ENCODE results near the gene GSTM2. TPM values are rescaled to one million over a fixed set of nuclear protein-coding genes. Genes with fewer than 3 reads are reported as not detected.

GSTM2 gene
- polyA plus RNA-seq, 2 donors: 52.0 to 130 TPM

GRCh38 chr1:109719337-109719837, 51.5 kb downstream of the GSTM2 start:
- Histone ChIP-seq H3K4me3 (ENCODE audit: low read depth in 1 of 2, low read length in 2 of 2) (no peak overlapping the region), H3K27ac (ENCODE audit: low read depth in 2 of 2, low read length in 1 of 2) (no peak overlapping the region), H3K4me1 (ENCODE audit: control insufficient read depth in 2 of 2, insufficient read depth in 2 of 2, low read length in 1 of 2) (peaks cover 0 to 15% of the 10 kb centered on the region in 2 donors), H3K9me3 (ENCODE audit: control insufficient read depth in 2 of 2, insufficient read depth in 1 of 2, low read depth in 1 of 2, low read length in 1 of 2) (no peaks in the 10 kb centered on the region), H3K36me3 (ENCODE audit: control insufficient read depth in 2 of 2, insufficient read depth in 2 of 2, low read length in 1 of 2) (no peaks in the 10 kb centered on the region), H3K27me3 (ENCODE audit: control insufficient read depth in 1 of 2, insufficient read depth in 2 of 2, low read length in 2 of 2) (no peaks in the 10 kb centered on the region)
- WGBS, 2 donors: 60 to 67% methylated on average over 5 of the region's 5 CpGs

- H3K4me1 ChIP-seq (ENCODE audit: control insufficient read depth in 2 of 2, insufficient read depth in 2 of 2, low read length in 1 of 2): peaks cover 0 to 15% of the 10 kb centered on the region in 2 donors
- WGBS, 2 donors: 88 to 93% methylated on average over 5 of the region's 5 CpGs
- H3K27ac ChIP-seq (ENCODE audit: low read depth in 2 of 2, low read length in 1 of 2): no peak overlapping the region
- H3K9me3 ChIP-seq (ENCODE audit: control insufficient read depth in 2 of 2, insufficient read depth in 1 of 2, low read depth in 1 of 2, low read length in 1 of 2): no peaks in the 10 kb centered on the region
- H3K27me3 ChIP-seq (ENCODE audit: control insufficient read depth in 1 of 2, insufficient read depth in 2 of 2, low read length in 2 of 2): no peaks in the 10 kb centered on the region
- no peaks in the 10 kb centered on the region for H3K36me3 ChIP-seq (ENCODE audit: control insufficient read depth in 2 of 2, insufficient read depth in 2 of 2, low read length in 1 of 2)
- no peak overlapping the region for H3K4me3 ChIP-seq (ENCODE audit: low read depth in 1 of 2, low read length in 2 of 2)
These were observed 53.2 kb downstream of the GSTM2 start for GRCh38 chr1:109721042-109721441.

GRCh38 chr1:109721971-109722370, 54.1 kb downstream of the GSTM2 start:
- Histone ChIP-seq H3K27me3 (ENCODE audit: control insufficient read depth in 1 of 2, insufficient read depth in 2 of 2, low read length in 2 of 2) (no peaks in the 10 kb centered on the region), H3K9me3 (ENCODE audit: control insufficient read depth in 2 of 2, insufficient read depth in 1 of 2, low read depth in 1 of 2, low read length in 1 of 2) (no peaks in the 10 kb centered on the region), H3K4me1 (ENCODE audit: control insufficient read depth in 2 of 2, insufficient read depth in 2 of 2, low read length in 1 of 2) (peaks cover 0 to 10% of the 10 kb centered on the region in 2 donors), H3K4me3 (ENCODE audit: low read depth in 1 of 2, low read length in 2 of 2) (no peak overlapping the region), H3K36me3 (ENCODE audit: control insufficient read depth in 2 of 2, insufficient read depth in 2 of 2, low read length in 1 of 2) (no peaks in the 10 kb centered on the region), H3K27ac (ENCODE audit: low read depth in 2 of 2, low read length in 1 of 2) (no peak overlapping the region)
- 97% methylated on average over 1 of the region's 1 CpG for WGBS, 2 donors

- no peaks in the 10 kb centered on the region for H3K4me1 ChIP-seq (ENCODE audit: control insufficient read depth in 2 of 2, insufficient read depth in 2 of 2, low read length in 1 of 2)
These were observed 55.2 kb downstream of the GSTM2 start for GRCh38 chr1:109722908-109723691.

More at GRCh38 chr1:109722908-109723691, 55.2 kb downstream of the GSTM2 start:
- Histone ChIP-seq H3K4me3 (ENCODE audit: low read depth in 1 of 2, low read length in 2 of 2) (no peak overlapping the region), H3K27me3 (ENCODE audit: control insufficient read depth in 1 of 2, insufficient read depth in 2 of 2, low read length in 2 of 2) (no peaks in the 10 kb centered on the region), H3K9me3 (ENCODE audit: control insufficient read depth in 2 of 2, insufficient read depth in 1 of 2, low read depth in 1 of 2, low read length in 1 of 2) (no peaks in the 10 kb centered on the region), H3K27ac (ENCODE audit: low read depth in 2 of 2, low read length in 1 of 2) (no peak overlapping the region), H3K36me3 (ENCODE audit: control insufficient read depth in 2 of 2, insufficient read depth in 2 of 2, low read length in 1 of 2) (no peaks in the 10 kb centered on the region)
- WGBS, 2 donors: 67 to 87% methylated on average over 7 of the region's 7 CpGs

Other genes starting within 250 kb of the GSTM2 start
- gene PSMA5, start 241.6 kb upstream of the GSTM2 start, polyA plus RNA-seq: 10 to 100 TPM; 19.5 to 63.6 TPM
- under 1 TPM; 0.16 to 0.38 TPM for gene SYPL2, start 201.5 kb upstream of the GSTM2 start, polyA plus RNA-seq
- 1 to 10 TPM; 3.6 to 6.4 TPM for gene ATXN7L2, start 184.2 kb upstream of the GSTM2 start, polyA plus RNA-seq
- gene CYB561D1, start 174.0 kb upstream of the GSTM2 start, polyA plus RNA-seq: 1 to 10 TPM; 3.7 to 4.8 TPM
- 1 to 10 TPM in 1 of 2 donors, under 1 TPM in 1; 0.71 to 1.6 TPM for gene AMIGO1, start 158.3 kb upstream of the GSTM2 start, polyA plus RNA-seq
- under 1 TPM in 1 of 2 donors, not detected in 1; 0.06 TPM for gene GPR61, start 128.2 kb upstream of the GSTM2 start, polyA plus RNA-seq
- 1 to 10 TPM; 3.5 to 6.8 TPM for gene GNAI3, start 119.4 kb upstream of the GSTM2 start, polyA plus RNA-seq
- gene GNAT2, start 48.4 kb upstream of the GSTM2 start, polyA plus RNA-seq: not detected
- 10 to 100 TPM; 15.7 to 16.3 TPM for gene AMPD2, start 48.2 kb upstream of the GSTM2 start, polyA plus RNA-seq
- 10 to 100 TPM; 22.9 to 26.4 TPM for gene GSTM4, start 12.0 kb upstream of the GSTM2 start, polyA plus RNA-seq
- 100 to 1,000 TPM; 125 to 132 TPM for gene GSTM1, start 19.8 kb downstream of the GSTM2 start, polyA plus RNA-seq
- 1 to 10 TPM; 1.6 to 2.2 TPM for gene GSTM5, start 44.2 kb downstream of the GSTM2 start, polyA plus RNA-seq
- 100 to 1,000 TPM in 1 of 2 donors, 10 to 100 TPM in 1; 77.5 to 106 TPM for gene GSTM3, start 73.0 kb downstream of the GSTM2 start, polyA plus RNA-seq
- gene EPS8L3, start 95.9 kb downstream of the GSTM2 start, polyA plus RNA-seq: under 1 TPM; 0.10 to 0.28 TPM
- 1 to 10 TPM; 5.6 to 5.7 TPM for gene CSF1, start 242.8 kb downstream of the GSTM2 start, polyA plus RNA-seq